Glutamatergic neuron (in vitro differentiated cells): ENCODE results near the gene SPPL3. TPM values are rescaled to one million over a fixed set of nuclear protein-coding genes. Genes with fewer than 3 reads are reported as not detected.

ENCODE experiments used
- DNase-seq: peaks from one replicate; pipeline ENCODE4 v3.0.0; 2022
- H3K27ac Mint-ChIP-seq: one replicate; pipeline ENCODE4 v1.8.0; 2020; ENCODE audit warnings: mild to moderate bottlenecking, mixed read lengths, inconsistent platforms; ENCODE audit not compliant: unreplicated experiment
- H3K27me3 Mint-ChIP-seq: one replicate; pipeline ENCODE4 v1.8.0; 2020; ENCODE audit warnings: mild to moderate bottlenecking, moderate library complexity, mixed read lengths, inconsistent platforms; ENCODE audit not compliant: unreplicated experiment
- H3K36me3 Mint-ChIP-seq: one replicate; pipeline ENCODE4 v1.8.0; 2020; ENCODE audit warnings: mild to moderate bottlenecking, mixed read lengths, inconsistent platforms; ENCODE audit not compliant: unreplicated experiment
- H3K4me1 Mint-ChIP-seq: one replicate; pipeline ENCODE4 v1.8.0; 2020; ENCODE audit warnings: mild to moderate bottlenecking, low read depth, mixed read lengths, inconsistent platforms; ENCODE audit not compliant: unreplicated experiment
- H3K4me3 Mint-ChIP-seq: one replicate; pipeline ENCODE4 v1.8.0; 2020; ENCODE audit warnings: mild to moderate bottlenecking, mixed read lengths, inconsistent platforms; ENCODE audit not compliant: unreplicated experiment
- H3K9me3 Mint-ChIP-seq: one replicate; pipeline ENCODE4 v1.8.0; 2020; ENCODE audit warnings: mild to moderate bottlenecking, moderate library complexity, mixed read lengths, inconsistent platforms; ENCODE audit not compliant: unreplicated experiment
- CTCF ChIP-seq: fragments of 200-600 bp; sonication (generic); IDR thresholded peaks from one replicate; pipeline ENCODE4 v1.5.0; 2021; ENCODE audit not compliant: partially characterized antibody, unreplicated experiment
- total RNA-seq: library from RNA; stranded (reverse); fragmentation: NEBNext Ultra II Directional; extraction: Animal tissue kit (Norgen Biotek cat#: 25700); gene quantifications from one replicate; pipeline ENCODE4 v1.2.1, GENCODE V29; 2021; ENCODE audit not compliant: unreplicated experiment

Gene SPPL3
- total RNA-seq, 1 donor from 2014 or later = 53.4 TPM

- peaks cover 5% of the 10 kb centered on the region for H3K9me3 Mint-ChIP-seq
- H3K4me1 Mint-ChIP-seq = peaks cover 7% of the 10 kb centered on the region
- no peak for DNase-seq
- no peak for TF ChIP-seq CTCF
- no peaks in the 10 kb centered on the region for H3K27me3 Mint-ChIP-seq
- no peak overlapping the region for H3K27ac Mint-ChIP-seq
- no peak overlapping the region for H3K4me3 Mint-ChIP-seq
- H3K36me3 Mint-ChIP-seq = peaks cover 18% of the 10 kb centered on the region
Measured at GRCh38 chr12:120861074-120861795, 42.9 kb downstream of the SPPL3 start.

- H3K27me3 Mint-ChIP-seq = no peaks in the 10 kb centered on the region
- peaks cover 8% of the 10 kb centered on the region for H3K4me1 Mint-ChIP-seq
- H3K36me3 Mint-ChIP-seq = peaks cover 18% of the 10 kb centered on the region
- no peak for TF ChIP-seq CTCF
- no peak for DNase-seq
- no peak overlapping the region for H3K4me3 Mint-ChIP-seq
- H3K27ac Mint-ChIP-seq = no peak overlapping the region
- peaks cover 5% of the 10 kb centered on the region for H3K9me3 Mint-ChIP-seq
Measured at GRCh38 chr12:120858306-120859088, 45.7 kb downstream of the SPPL3 start.

GRCh38 chr12:120856980-120857379 lies 47.2 kb downstream of the SPPL3 start:
- H3K27ac Mint-ChIP-seq = no peak overlapping the region
- H3K9me3 Mint-ChIP-seq = peaks cover 5% of the 10 kb centered on the region
- TF ChIP-seq CTCF = no peak
- H3K4me1 Mint-ChIP-seq = peaks cover 8% of the 10 kb centered on the region
- no peak for DNase-seq
- H3K36me3 Mint-ChIP-seq = peaks cover 18% of the 10 kb centered on the region
- H3K4me3 Mint-ChIP-seq = peak overlapping the region; percentile 49
- no peaks in the 10 kb centered on the region for H3K27me3 Mint-ChIP-seq

GRCh38 chr12:120855823-120856588 lies 48.2 kb downstream of the SPPL3 start:
- Mint-ChIP-seq H3K27ac (peak overlapping the region; percentile 75), H3K36me3 (peaks cover 18% of the 10 kb centered on the region), H3K27me3 (no peaks in the 10 kb centered on the region), H3K4me1 (peaks cover 8% of the 10 kb centered on the region), H3K9me3 (peaks cover 5% of the 10 kb centered on the region), H3K4me3 (peak overlapping the region; percentile 20)
- no peak for TF ChIP-seq CTCF
- DNase-seq = no peak
